Omental fat pad (tissue), 4 donors: ENCODE measurements around the gene ANKRD33B. TPM values are rescaled to one million over a fixed set of nuclear protein-coding genes. Genes with fewer than 3 reads are reported as not detected.
"Not testable (repeated sequence)": the region's sequence is repeated elsewhere in the genome, so short reads cannot be mapped to it uniquely, and the experiment has no call there.

Experiments
- ATAC-seq: fragments of 150-250 bp; one replicate; pipeline ENCODE4 v1.9.1; 2016; ENCODE audit warnings: mild to moderate bottlenecking, moderate library complexity; ENCODE audit not compliant: low FRiP score
- DNase-seq: peaks from one replicate; pipeline ENCODE4 v3.0.0-alpha.2; 2019; ENCODE audit warnings: low spot score
- CTCF ChIP-seq, 3 donors: fragments of 450-650 bp; IDR thresholded peaks; one replicate each; pipeline ENCODE4 v1.5.1; 2016 to 2017; ENCODE audit warnings: antibody characterized with exemption in 3 of 3, mild to moderate bottlenecking in 3 of 3, moderate library complexity in 2 of 3
- total RNA-seq, 4 donors: library from RNA; depleted of rRNA; stranded (reverse); fragments of >200 nt; gene quantifications; one replicate each; pipeline ENCODE4 v1.1.0, GENCODE V29; 2016

ANKRD33B gene
- total RNA-seq, 4 donors from 2014 or later: 6.2 to 25.5 (median 8.1) TPM

DNA sequence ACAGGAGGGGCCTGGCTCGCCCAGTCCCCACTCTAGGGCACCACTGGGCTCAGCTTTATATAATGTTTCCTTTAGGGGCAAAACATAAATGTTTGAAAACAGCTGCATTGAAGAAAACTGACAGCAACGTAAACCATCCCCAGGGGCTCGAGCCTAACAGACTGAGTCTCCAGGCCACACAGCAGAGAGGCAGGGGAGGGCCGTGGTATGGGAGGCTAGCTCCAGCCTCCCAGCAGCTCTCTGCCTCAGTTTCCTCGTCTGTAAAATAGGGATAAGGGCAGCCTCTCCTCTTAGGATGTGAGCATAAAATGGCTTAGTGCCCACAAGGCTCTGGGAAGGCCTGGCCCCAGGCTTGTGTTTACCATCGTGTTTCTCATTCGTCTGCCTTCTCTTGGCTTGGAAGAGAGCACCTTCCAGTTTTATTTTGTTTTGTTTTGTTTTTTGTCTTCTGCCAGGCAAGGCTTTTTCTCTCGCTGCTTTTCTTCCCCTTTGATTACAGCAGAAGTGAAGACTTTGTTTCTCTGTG is 2.7 kb downstream of the ANKRD33B start:
- no peak for ATAC-seq
- DNase-seq: no peak
- TF ChIP-seq CTCF (IDR thresholded peaks at IDR 0.05): no peak

DNA sequence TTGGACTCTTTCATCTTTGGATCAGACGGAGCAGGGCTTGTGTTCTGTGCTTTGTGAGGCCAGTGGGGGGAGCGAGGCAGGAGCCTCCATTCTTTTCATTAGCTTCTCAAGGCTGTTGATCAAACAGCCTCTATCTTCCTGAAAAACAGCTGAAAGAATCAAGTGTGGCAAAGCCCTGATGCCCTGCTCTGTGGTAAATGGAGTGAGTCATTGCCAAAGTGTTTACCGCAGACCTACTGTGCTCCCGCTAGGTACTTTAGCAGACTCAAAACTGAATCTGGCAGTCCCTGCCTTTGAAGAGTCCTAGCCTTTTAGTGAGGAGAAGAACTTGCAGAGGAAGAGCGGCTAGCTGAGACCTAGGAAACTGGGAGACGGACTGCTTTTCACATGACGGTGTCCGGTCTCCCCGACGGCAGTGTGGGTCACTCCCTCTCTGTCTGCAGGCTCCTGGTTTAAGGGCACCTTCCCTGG is 3.3 kb downstream of the ANKRD33B start:
- ATAC-seq (no peak), DNase-seq (no peak)
- TF ChIP-seq CTCF (IDR thresholded peaks at IDR 0.05): no peak

DNA sequence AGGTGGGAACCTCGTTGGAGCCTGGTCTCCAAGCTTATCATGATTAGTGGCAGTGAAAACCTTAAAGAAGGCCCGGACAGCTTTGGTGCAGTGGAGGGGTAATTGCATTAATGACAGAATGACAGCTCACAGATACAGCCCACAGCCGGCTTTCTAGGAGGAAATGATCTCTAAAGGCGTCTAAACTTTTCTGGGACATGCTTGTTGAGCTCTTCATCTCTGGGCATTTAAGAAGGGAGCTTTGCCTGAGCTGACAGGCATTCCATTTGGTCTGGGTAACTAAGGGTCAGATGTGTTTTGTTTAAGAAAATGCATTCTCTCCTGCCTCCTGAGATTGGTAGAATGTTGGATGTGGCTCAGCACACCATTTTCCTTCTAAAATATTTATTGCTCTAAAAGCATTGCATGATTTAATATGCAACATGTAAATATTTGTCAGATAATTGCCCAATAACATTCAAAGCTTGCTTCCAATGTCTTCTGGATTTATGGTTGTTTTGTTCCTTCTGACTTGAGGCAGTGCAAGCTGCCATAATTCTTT is 4.0 kb downstream of the ANKRD33B start:
- no peak for ATAC-seq
- no peak for DNase-seq

DNA sequence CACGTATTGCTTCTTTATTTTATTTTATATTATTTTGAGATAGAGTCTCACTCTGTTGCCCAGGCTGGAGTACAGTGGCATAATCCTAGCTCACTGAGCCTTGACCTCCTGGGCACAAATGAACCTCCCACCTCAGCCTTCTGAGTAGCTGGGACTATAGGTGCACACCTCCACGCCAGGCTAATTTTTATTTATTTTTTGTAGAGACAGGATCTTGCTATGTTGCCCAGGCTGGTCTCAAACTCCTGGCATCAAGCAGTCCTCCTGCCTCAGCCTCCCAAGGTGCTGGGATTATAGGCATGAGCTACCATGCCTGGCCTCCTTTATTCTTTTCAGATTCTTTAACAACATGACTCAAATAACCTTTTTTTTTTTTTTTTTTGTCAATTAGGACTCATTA is 6.7 kb downstream of the ANKRD33B start:
- DNase-seq, ATAC-seq: not testable (repeated sequence)

More for the DNA sequence above, 4.0 kb downstream of the ANKRD33B start:
- no peak for TF ChIP-seq CTCF (IDR thresholded peaks at IDR 0.05)

DNA sequence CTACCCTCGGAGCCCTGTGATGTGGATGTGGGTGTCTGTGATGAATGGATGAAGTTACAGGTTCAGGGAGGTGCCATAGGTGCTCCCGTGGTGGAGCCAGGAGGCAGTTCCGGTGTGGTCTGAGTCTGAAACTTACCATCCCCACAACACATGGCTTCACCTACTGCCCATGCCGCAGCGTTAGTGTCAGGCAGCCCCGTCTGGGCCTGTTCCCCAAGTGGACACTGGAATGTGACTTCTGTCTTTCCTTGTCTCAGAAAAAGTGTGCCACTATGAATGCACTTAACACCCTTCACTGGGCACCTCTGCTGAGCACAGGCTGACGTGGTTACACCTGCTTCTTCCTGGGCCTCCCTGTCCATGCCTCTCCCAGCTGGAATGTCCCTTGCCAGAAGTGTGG is 8.6 kb downstream of the ANKRD33B start:
- TF ChIP-seq CTCF (IDR thresholded peaks at IDR 0.05): no peak
- no peak for ATAC-seq
- no peak for DNase-seq

DNA sequence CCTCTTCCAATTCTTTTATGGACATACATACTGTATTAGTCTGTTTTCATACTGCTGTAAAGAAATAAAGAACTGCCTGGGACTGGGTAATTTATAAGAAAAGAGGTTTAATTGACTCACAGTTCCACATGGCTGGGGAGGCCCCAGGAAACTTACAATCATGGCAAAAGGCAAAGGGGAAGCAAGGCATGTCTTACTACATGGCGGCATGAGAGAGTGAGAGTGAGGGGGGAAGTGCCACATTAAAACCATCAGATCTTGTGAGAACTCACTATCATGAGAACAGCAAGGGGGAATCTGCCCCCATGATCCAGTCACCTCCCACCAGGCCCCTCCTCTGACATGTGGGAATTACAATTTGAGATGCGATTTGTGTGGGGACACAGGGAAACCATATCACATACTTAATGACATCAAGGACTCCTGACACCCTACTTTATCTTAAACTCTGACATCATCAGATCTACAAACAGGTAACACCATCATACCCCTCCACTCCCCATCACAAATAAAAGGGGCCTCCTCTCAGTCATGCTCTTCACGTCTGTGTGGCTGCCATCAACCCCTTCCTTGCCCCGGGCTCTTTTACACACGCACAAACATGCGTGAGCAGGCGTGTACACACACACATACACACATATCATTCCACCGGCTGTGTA is 9.7 kb downstream of the ANKRD33B start:
- DNase-seq (no peak), ATAC-seq (no peak)
- no peak for TF ChIP-seq CTCF (IDR thresholded peaks at IDR 0.05)

DNA sequence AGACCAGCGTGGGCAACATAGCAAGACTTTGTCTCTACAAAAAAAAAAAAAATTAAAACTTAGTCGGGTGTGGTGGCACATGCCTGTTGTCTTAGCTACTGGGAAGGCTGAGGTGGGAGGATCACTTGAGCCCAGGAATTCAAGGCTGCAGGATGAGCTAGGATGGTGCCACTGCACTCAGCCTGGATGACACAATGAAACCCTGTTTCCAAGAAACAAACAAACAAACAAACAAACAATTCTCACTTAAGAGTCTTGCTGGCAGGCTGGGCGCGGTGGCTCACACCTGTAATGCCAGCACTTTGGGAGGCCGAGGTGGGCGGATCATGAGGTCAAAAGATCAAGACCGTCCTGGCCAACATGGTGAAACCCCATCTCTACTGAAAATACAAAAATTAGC is 11.0 kb downstream of the ANKRD33B start:
- not testable (repeated sequence) for DNase-seq

GRCh38 chr5:10576121-10576789 is 12.4 kb downstream of the ANKRD33B start:
- ATAC-seq (no peak), DNase-seq (no peak)
- no peak for TF ChIP-seq CTCF (IDR thresholded peaks at IDR 0.05)

More for the DNA sequence above, 11.0 kb downstream of the ANKRD33B start:
- ATAC-seq: not testable (repeated sequence)
